HepG2 (cell line): Measurements from ENCODE around the gene SPAG7. TPM values are rescaled to one million over a fixed set of nuclear protein-coding genes. Genes with fewer than 3 reads are reported as not detected.

Experiments used
- ELF4 ChIP-seq: sonication (generic); formaldehyde crosslinking; IDR thresholded peaks from 2 replicates; pipeline ENCODE4 v1.5.0; 2020; ENCODE audit warnings: missing genetic modification reagents, mild to moderate bottlenecking, moderate library complexity, borderline replicate concordance
- ISL2 ChIP-seq: sonication (generic); formaldehyde crosslinking; IDR thresholded peaks from 2 replicates; pipeline ENCODE4 v1.5.0; 2020; ENCODE audit warnings: missing genetic modification reagents
- MTF2 ChIP-seq: sonication (generic); formaldehyde crosslinking; IDR thresholded peaks from 2 replicates; pipeline ENCODE4 v1.5.0; 2020; ENCODE audit warnings: missing genetic modification reagents, borderline replicate concordance
- NFE2L1 ChIP-seq: sonication (generic); formaldehyde crosslinking; IDR thresholded peaks from 2 replicates; pipeline ENCODE4 v1.4.0; 2020; ENCODE audit warnings: missing genetic modification reagents, mild to moderate bottlenecking, borderline replicate concordance
- TP53 ChIP-seq: sonication (generic); formaldehyde crosslinking; conservative IDR thresholded peaks from 2 replicates; pipeline ENCODE4 v1.4.0; 2020; ENCODE audit warnings: missing genetic modification reagents
- XRCC5 ChIP-seq: fragments of 200-400 bp; formaldehyde crosslinking; optimal IDR thresholded peaks from 2 replicates; pipeline ENCODE3; 2017; ENCODE audit warnings: mild to moderate bottlenecking, low read length
- ZBTB37 ChIP-seq: sonication (generic); formaldehyde crosslinking; IDR thresholded peaks from 2 replicates; pipeline ENCODE4 v1.4.0; 2020; ENCODE audit warnings: mild to moderate bottlenecking, missing genetic modification reagents
- ZC3H13 ChIP-seq: sonication (generic); formaldehyde crosslinking; IDR thresholded peaks from 2 replicates; pipeline ENCODE4 v1.8.1; 2023; ENCODE audit warnings: mild to moderate bottlenecking, missing genetic modification reagents, moderate library complexity
- ZNF451 ChIP-seq: sonication (generic); formaldehyde crosslinking; IDR thresholded peaks from 2 replicates; pipeline ENCODE4 v1.5.0; 2020; ENCODE audit warnings: mild to moderate bottlenecking, missing genetic modification reagents
- ZNF496 ChIP-seq: sonication (generic); formaldehyde crosslinking; IDR thresholded peaks from 2 replicates; pipeline ENCODE4 v1.8.1; 2023; ENCODE audit warnings: mild to moderate bottlenecking, moderate library complexity, missing genetic modification reagents; ENCODE audit not compliant: insufficient replicate concordance
- ZNF563 ChIP-seq: sonication (generic); formaldehyde crosslinking; IDR thresholded peaks from 2 replicates; pipeline ENCODE4 v1.8.0; 2022; ENCODE audit warnings: mild to moderate bottlenecking, moderate library complexity, missing genetic modification reagents
- ZNF574 ChIP-seq: sonication (generic); formaldehyde crosslinking; IDR thresholded peaks from 2 replicates; pipeline ENCODE4 v1.4.0; 2020; ENCODE audit warnings: missing genetic modification reagents
- ZNF709 ChIP-seq: sonication (generic); formaldehyde crosslinking; IDR thresholded peaks from 2 replicates; pipeline ENCODE4 v1.5.0; 2020; ENCODE audit warnings: mild to moderate bottlenecking, missing genetic modification reagents
- ZZZ3 ChIP-seq: sonication (generic); formaldehyde crosslinking; IDR thresholded peaks from 2 replicates; pipeline ENCODE4 v1.4.0; 2020; ENCODE audit warnings: missing genetic modification reagents, mild to moderate bottlenecking, borderline replicate concordance
- polyA plus RNA-seq, 8 experiments: library from polyadenylated mRNA; depleted of rRNA in 3 of 8; stranded (reverse) in 7 of 8; unstranded in 1 of 8; fragments of >200 nt; fragmentation: Illumina TruSeq in 4 of 8; extraction: Trizol in 4 of 8; gene quantifications; 2 replicates each; pipeline versions ENCODE4 v1.2.1 to v1.2.3, GENCODE V29; 2011 to 2016; ENCODE audit warnings: low read depth in 4 of 8, missing spikeins in 1 of 8, mixed read lengths in 1 of 8; ENCODE audit not compliant: insufficient read depth in 1 of 8
- total RNA-seq, 5 experiments: library from RNA; depleted of rRNA; stranded (reverse); fragments of >200 nt; fragmentation: Illumina TruSeq; extraction: Trizol; gene quantifications; 2 replicates each; pipeline ENCODE4 v1.2.3, GENCODE V29; 2016; ENCODE audit warnings: low read depth in 1 of 5
- TF ChIP-seq, protein P1 (sequence below): sonication (generic); formaldehyde crosslinking; IDR thresholded peaks from 2 replicates; pipeline ENCODE4 v1.4.0; 2020; ENCODE audit warnings: mild to moderate bottlenecking, missing genetic modification reagents
- TF ChIP-seq, protein P2 (sequence below): sonication (generic); formaldehyde crosslinking; IDR thresholded peaks from 2 replicates; pipeline ENCODE4 v1.4.0; 2020; ENCODE audit warnings: missing genetic modification reagents
- TF ChIP-seq, protein P3 (sequence below): IDR thresholded peaks from 2 replicates; pipeline ENCODE4 v1.6.1; 2016; ENCODE audit warnings: missing compliant biosample characterization, missing genetic modification reagents, borderline replicate concordance

SPAG7 gene
- total and polyA plus RNA-seq, 2 of the 13 experiments (the other 11 are each of a cell fraction or from before 2014, with no cell fraction given) = 51.0 to 59.0 TPM

GRCh38 chr17:4934173-4934979 is 33.2 kb downstream of the SPAG7 start (continued):
- TF ChIP-seq ZNF574 (CRISPR knock-in tag) (0 out of 2 replicates have a peak, but pooled peaks have one; percentile 31), MTF2 (CRISPR knock-in tag) (no peak), ZNF451 (CRISPR knock-in tag) (0 out of 2 replicates have a peak, but pooled peaks have one; percentile 54), XRCC5 (peak; percentile 70), ELF4 (CRISPR knock-in tag) (no peak), ZC3H13 (no peak; the same call in 1 of the 2 replicates), ZNF563 (CRISPR knock-in tag) (no peak), ISL2 (CRISPR knock-in tag) (no peak), TP53 (CRISPR knock-in tag) (no peak), ZBTB37 (CRISPR knock-in tag) (no peak), ZNF496 (no peak), NFE2L1 (CRISPR knock-in tag) (no peak), ZZZ3 (CRISPR knock-in tag) (no peak), ZNF709 (CRISPR knock-in tag) (no peak)
- TF ChIP-seq, protein P1, sequence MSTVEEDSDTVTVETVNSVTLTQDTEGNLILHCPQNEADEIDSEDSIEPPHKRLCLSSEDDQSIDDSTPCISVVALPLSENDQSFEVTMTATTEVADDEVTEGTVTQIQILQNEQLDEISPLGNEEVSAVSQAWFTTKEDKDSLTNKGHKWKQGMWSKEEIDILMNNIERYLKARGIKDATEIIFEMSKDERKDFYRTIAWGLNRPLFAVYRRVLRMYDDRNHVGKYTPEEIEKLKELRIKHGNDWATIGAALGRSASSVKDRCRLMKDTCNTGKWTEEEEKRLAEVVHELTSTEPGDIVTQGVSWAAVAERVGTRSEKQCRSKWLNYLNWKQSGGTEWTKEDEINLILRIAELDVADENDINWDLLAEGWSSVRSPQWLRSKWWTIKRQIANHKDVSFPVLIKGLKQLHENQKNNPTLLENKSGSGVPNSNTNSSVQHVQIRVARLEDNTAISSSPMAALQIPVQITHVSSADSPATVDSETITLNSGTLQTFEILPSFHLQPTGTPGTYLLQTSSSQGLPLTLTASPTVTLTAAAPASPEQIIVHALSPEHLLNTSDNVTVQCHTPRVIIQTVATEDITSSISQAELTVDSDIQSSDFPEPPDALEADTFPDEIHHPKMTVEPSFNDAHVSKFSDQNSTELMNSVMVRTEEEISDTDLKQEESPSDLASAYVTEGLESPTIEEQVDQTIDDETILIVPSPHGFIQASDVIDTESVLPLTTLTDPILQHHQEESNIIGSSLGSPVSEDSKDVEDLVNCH (CRISPR knock-in tag) = no peak
- TF ChIP-seq, protein P2, sequence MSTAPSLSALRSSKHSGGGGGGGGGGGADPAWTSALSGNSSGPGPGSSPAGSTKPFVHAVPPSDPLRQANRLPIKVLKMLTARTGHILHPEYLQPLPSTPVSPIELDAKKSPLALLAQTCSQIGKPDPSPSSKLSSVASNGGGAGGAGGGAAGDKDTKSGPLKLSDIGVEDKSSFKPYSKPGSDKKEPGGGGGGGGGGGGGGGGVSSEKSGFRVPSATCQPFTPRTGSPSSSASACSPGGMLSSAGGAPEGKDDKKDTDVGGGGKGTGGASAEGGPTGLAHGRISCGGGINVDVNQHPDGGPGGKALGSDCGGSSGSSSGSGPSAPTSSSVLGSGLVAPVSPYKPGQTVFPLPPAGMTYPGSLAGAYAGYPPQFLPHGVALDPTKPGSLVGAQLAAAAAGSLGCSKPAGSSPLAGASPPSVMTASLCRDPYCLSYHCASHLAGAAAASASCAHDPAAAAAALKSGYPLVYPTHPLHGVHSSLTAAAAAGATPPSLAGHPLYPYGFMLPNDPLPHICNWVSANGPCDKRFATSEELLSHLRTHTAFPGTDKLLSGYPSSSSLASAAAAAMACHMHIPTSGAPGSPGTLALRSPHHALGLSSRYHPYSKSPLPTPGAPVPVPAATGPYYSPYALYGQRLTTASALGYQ (CRISPR knock-in tag) = no peak
- TF ChIP-seq, protein P3, sequence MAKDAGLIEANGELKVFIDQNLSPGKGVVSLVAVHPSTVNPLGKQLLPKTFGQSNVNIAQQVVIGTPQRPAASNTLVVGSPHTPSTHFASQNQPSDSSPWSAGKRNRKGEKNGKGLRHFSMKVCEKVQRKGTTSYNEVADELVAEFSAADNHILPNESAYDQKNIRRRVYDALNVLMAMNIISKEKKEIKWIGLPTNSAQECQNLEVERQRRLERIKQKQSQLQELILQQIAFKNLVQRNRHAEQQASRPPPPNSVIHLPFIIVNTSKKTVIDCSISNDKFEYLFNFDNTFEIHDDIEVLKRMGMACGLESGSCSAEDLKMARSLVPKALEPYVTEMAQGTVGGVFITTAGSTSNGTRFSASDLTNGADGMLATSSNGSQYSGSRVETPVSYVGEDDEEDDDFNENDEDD (CRISPR knock-in tag) = peak; percentile 54; the same call in 1 of the 2 replicates
